HG03565 (cell line): ENCODE data around the gene OR10A2.
A peak's percentile ranks its signal among the peaks of the same experiment; 100 is the strongest.
"Not testable (repeated sequence)": the region's sequence is repeated elsewhere in the genome, so short reads cannot be mapped to it uniquely, and the experiment has no call there.

Experiments
- ATAC-seq: cut with Tn5 transposase; IDR thresholded peaks from one replicate; pipeline ENCODE4 v1.9.1; 2021; ENCODE audit warnings: mild to moderate bottlenecking, moderate library complexity; ENCODE audit not compliant: unreplicated experiment

OR10A2 gene

GRCh38 chr11:6882751-6883150, 19.9 kb downstream of the OR10A2 start:
- ATAC-seq: no peak

GRCh38 chr11:6887711-6888110, 24.9 kb downstream of the OR10A2 start:
- ATAC-seq: not testable (repeated sequence)

- ATAC-seq: no peak
These were observed 26.0 kb downstream of the OR10A2 start for GRCh38 chr11:6888830-6889229.

- peak; percentile 48 for ATAC-seq
These were observed 27.0 kb downstream of the OR10A2 start for GRCh38 chr11:6889835-6890234.

GRCh38 chr11:6892400-6892799, 29.5 kb downstream of the OR10A2 start, which contains the start of gene OR2D2:
OR2D2 (minus strand) TSS chr11:6892500; CDS start chr11:6892500, 0 bp downstream.
- no peak for ATAC-seq

GRCh38 chr11:6894097-6894496, 31.2 kb downstream of the OR10A2 start:
- ATAC-seq: no peak

- peak; percentile 91 for ATAC-seq
These were observed 32.2 kb downstream of the OR10A2 start for GRCh38 chr11:6895010-6895409.

- no peak for ATAC-seq
These were observed 36.1 kb downstream of the OR10A2 start for GRCh38 chr11:6898911-6899310.

- ATAC-seq: no peak
These were observed 37.6 kb downstream of the OR10A2 start for GRCh38 chr11:6900327-6900999.

GRCh38 chr11:6904804-6905203, 41.9 kb downstream of the OR10A2 start:
- ATAC-seq: not testable (repeated sequence)

GRCh38 chr11:6911378-6911777, 48.5 kb downstream of the OR10A2 start:
- ATAC-seq: no peak

- no peak for ATAC-seq
These were observed 49.1 kb downstream of the OR10A2 start for GRCh38 chr11:6911948-6912347.

GRCh38 chr11:6919698-6920097, 56.8 kb downstream of the OR10A2 start:
- ATAC-seq: no peak

GRCh38 chr11:6920702-6921101, 57.8 kb downstream of the OR10A2 start, which contains the start of gene OR2D3:
OR2D3 (plus strand) TSS chr11:6921002; CDS start chr11:6921002, 0 bp downstream.
- no peak for ATAC-seq
